Testis (tissue), 2 donors: ENCODE data around the gene DHX16.

Experiments used
- POLR2A ChIP-seq: fragments of 450-650 bp; IDR thresholded peaks from one replicate; pipeline ENCODE4 v1.6.1; 2017; ENCODE audit warnings: antibody characterized with exemption, mild to moderate bottlenecking, moderate library complexity
- TF ChIP-seq, protein P1 (sequence below), 3 experiments: fragments of 450-650 bp in 2 of 3; fragments of 200-600 bp in 1 of 3; sonication (generic) in 1 of 3; IDR thresholded peaks; one replicate each; pipeline ENCODE4 v1.5.1; 2016 to 2019; ENCODE audit warnings: antibody characterized with exemption in 3 of 3, mild to moderate bottlenecking in 2 of 3, moderate library complexity in 1 of 3

DNA sequence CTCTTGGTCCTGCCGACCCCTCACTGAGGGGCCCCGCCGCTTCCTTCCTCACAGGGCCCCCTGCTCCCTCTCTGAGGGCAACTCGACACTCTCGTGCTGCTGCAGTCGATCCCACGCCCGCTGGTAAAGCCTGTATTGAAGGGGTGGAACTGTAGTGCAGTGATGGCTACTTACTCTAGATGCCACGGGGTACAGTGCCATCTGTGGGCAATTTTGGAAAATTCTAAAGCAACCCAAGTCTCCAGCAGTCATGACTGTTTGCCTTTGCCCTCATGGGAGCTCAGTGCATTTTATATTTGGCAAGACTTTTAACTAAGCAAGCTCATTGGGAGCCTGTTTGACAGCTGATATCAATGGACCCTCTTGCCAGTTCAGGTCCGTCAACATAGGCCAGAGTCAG, 32.3 kb downstream of the DHX16 start:
- TF ChIP-seq, protein P1, sequence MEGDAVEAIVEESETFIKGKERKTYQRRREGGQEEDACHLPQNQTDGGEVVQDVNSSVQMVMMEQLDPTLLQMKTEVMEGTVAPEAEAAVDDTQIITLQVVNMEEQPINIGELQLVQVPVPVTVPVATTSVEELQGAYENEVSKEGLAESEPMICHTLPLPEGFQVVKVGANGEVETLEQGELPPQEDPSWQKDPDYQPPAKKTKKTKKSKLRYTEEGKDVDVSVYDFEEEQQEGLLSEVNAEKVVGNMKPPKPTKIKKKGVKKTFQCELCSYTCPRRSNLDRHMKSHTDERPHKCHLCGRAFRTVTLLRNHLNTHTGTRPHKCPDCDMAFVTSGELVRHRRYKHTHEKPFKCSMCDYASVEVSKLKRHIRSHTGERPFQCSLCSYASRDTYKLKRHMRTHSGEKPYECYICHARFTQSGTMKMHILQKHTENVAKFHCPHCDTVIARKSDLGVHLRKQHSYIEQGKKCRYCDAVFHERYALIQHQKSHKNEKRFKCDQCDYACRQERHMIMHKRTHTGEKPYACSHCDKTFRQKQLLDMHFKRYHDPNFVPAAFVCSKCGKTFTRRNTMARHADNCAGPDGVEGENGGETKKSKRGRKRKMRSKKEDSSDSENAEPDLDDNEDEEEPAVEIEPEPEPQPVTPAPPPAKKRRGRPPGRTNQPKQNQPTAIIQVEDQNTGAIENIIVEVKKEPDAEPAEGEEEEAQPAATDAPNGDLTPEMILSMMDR (IDR thresholded peaks at IDR 0.05): no peak
- no peak for TF ChIP-seq POLR2A
